Suprapubic skin (tissue), 4 donors: ENCODE measurements around the gene UNC5B. TPM values are rescaled to one million over a fixed set of nuclear protein-coding genes. Genes with fewer than 3 reads are reported as not detected.
A peak's percentile ranks its signal among the peaks of the same experiment; 100 is the strongest.

Source experiments
- DNase-seq, 2 donors: peaks; one replicate each; pipeline ENCODE4 v3.0.0-alpha.2; 2019; ENCODE audit warnings: low spot score in 2 of 2
- H3K27ac ChIP-seq: fragments of 200-600 bp; sonication (generic); one replicate; pipeline ENCODE4 v1.5.1; 2019
- H3K27me3 ChIP-seq: fragments of 200-600 bp; sonication (generic); one replicate; pipeline ENCODE4 v1.5.1; 2019
- H3K36me3 ChIP-seq: fragments of 200-600 bp; sonication (generic); one replicate; pipeline ENCODE4 v1.5.1; 2019
- H3K4me1 ChIP-seq: fragments of 200-600 bp; sonication (generic); one replicate; pipeline ENCODE4 v1.5.1; 2019
- H3K4me3 ChIP-seq: fragments of 200-600 bp; sonication (generic); one replicate; pipeline ENCODE4 v1.5.1; 2019; ENCODE audit warnings: mild to moderate bottlenecking
- H3K9me3 ChIP-seq: fragments of 200-600 bp; sonication (generic); one replicate; pipeline ENCODE4 v1.5.1; 2019
- CTCF ChIP-seq, 2 donors: fragments of 200-600 bp in 1 of 2; fragments of 450-650 bp in 1 of 2; sonication (generic) in 1 of 2; IDR thresholded peaks; one replicate each; pipeline ENCODE4 v1.5.1; 2016 to 2019; ENCODE audit warnings: antibody characterized with exemption in 2 of 2, mild to moderate bottlenecking in 1 of 2, moderate library complexity in 1 of 2
- EP300 ChIP-seq: sonication (generic); formaldehyde crosslinking; IDR thresholded peaks from one replicate; pipeline ENCODE4 v1.6.1; 2017; ENCODE audit warnings: antibody characterized with exemption
- POLR2A ChIP-seq, 2 donors: fragments of 450-650 bp; IDR thresholded peaks; one replicate each; pipeline ENCODE4 v1.6.1; 2017; ENCODE audit warnings: antibody characterized with exemption in 2 of 2, mild to moderate bottlenecking in 2 of 2, moderate library complexity in 2 of 2
- POLR2AphosphoS5 ChIP-seq, 3 donors: sonication (generic); formaldehyde crosslinking; IDR thresholded peaks; one replicate each; pipeline ENCODE4 v1.6.1; 2017; ENCODE audit warnings: antibody characterized with exemption in 3 of 3
- WGBS: methylation state at CpG from one replicate; pipeline ENCODE4 v1.1.5; 2018; 5-methylcytosine and 5-hydroxymethylcytosine counted together
- total RNA-seq, 4 donors: library from RNA; depleted of rRNA; stranded (reverse); fragments of >200 nt; gene quantifications; one replicate each; pipeline ENCODE4 v1.1.0, GENCODE V29; 2016

The UNC5B gene
- total RNA-seq, 4 donors from 2014 or later, result 7.2 to 45.7 (median 14.7) TPM

GRCh38 chr10:71219918-71220688, 7.7 kb downstream of the UNC5B start:
- 86% methylated on average over 8 of the region's 8 CpGs for WGBS
- DNase-seq, result peak in 1 of 2 donors; percentile 49
- no peak for TF ChIP-seq POLR2A (IDR thresholded peaks at IDR 0.05)
- no peak for TF ChIP-seq POLR2AphosphoS5 (IDR thresholded peaks at IDR 0.05)
- no peak for TF ChIP-seq CTCF (IDR thresholded peaks at IDR 0.05)
- no peak for TF ChIP-seq EP300
- Histone ChIP-seq H3K9me3 (no peaks in the 10 kb centered on the region), H3K4me1 (peaks cover 24% of the 10 kb centered on the region), H3K36me3 (no peaks in the 10 kb centered on the region), H3K4me3 (no peak overlapping the region), H3K27me3 (peaks cover 3% of the 10 kb centered on the region), H3K27ac (no peak overlapping the region)

GRCh38 chr10:71220689-71221540, 8.5 kb downstream of the UNC5B start:
- H3K4me1 ChIP-seq, result peaks cover 24% of the 10 kb centered on the region
- H3K27ac ChIP-seq, result no peak overlapping the region
- H3K4me3 ChIP-seq, result no peak overlapping the region
- no peaks in the 10 kb centered on the region for H3K9me3 ChIP-seq
- peak in 1 of 2 donors; percentile 70 for DNase-seq
- 92% methylated on average over 8 of the region's 12 CpGs for WGBS
- peaks cover 3% of the 10 kb centered on the region for H3K27me3 ChIP-seq
- TF ChIP-seq POLR2A (IDR thresholded peaks at IDR 0.05), result no peak
- TF ChIP-seq EP300, result no peak
- TF ChIP-seq POLR2AphosphoS5 (IDR thresholded peaks at IDR 0.05), result no peak
- no peak for TF ChIP-seq CTCF (IDR thresholded peaks at IDR 0.05)
- H3K36me3 ChIP-seq, result no peaks in the 10 kb centered on the region

- Histone ChIP-seq H3K4me1 (peaks cover 20% of the 10 kb centered on the region), H3K27me3 (peaks cover 3% of the 10 kb centered on the region), H3K27ac (no peak overlapping the region), H3K9me3 (no peaks in the 10 kb centered on the region), H3K4me3 (no peak overlapping the region), H3K36me3 (no peaks in the 10 kb centered on the region)
- TF ChIP-seq CTCF (IDR thresholded peaks at IDR 0.05) (no peak), POLR2A (IDR thresholded peaks at IDR 0.05) (no peak), EP300 (no peak), POLR2AphosphoS5 (IDR thresholded peaks at IDR 0.05) (no peak)
- WGBS, result 99% methylated on average over 5 of the region's 5 CpGs
- DNase-seq, result peak in 1 of 2 donors; percentile 7
Measured at GRCh38 chr10:71221586-71222202, 9.3 kb downstream of the UNC5B start.

GRCh38 chr10:71222601-71223346, 10.4 kb downstream of the UNC5B start:
- peaks cover 3% of the 10 kb centered on the region for H3K27me3 ChIP-seq
- no peak overlapping the region for H3K27ac ChIP-seq
- 80% methylated on average over 10 of the region's 11 CpGs for WGBS
- TF ChIP-seq POLR2AphosphoS5 (IDR thresholded peaks at IDR 0.05), result no peak
- TF ChIP-seq CTCF (IDR thresholded peaks at IDR 0.05), result no peak
- no peak for TF ChIP-seq POLR2A (IDR thresholded peaks at IDR 0.05)
- TF ChIP-seq EP300, result no peak
- no peak overlapping the region for H3K4me3 ChIP-seq
- H3K4me1 ChIP-seq, result peaks cover 9% of the 10 kb centered on the region
- H3K36me3 ChIP-seq, result no peaks in the 10 kb centered on the region
- H3K9me3 ChIP-seq, result no peaks in the 10 kb centered on the region
- peak in 1 of 2 donors; percentile 64 for DNase-seq
